Inflammatory macrophage treated with lipopolysaccharide for 4 hours (primary cell): Measurements from ENCODE around the gene MGP.

Source experiments
- DNase-seq: peaks from one replicate; pipeline ENCODE4 v3.0.0-alpha.2; 2020

Gene MGP

DNA sequence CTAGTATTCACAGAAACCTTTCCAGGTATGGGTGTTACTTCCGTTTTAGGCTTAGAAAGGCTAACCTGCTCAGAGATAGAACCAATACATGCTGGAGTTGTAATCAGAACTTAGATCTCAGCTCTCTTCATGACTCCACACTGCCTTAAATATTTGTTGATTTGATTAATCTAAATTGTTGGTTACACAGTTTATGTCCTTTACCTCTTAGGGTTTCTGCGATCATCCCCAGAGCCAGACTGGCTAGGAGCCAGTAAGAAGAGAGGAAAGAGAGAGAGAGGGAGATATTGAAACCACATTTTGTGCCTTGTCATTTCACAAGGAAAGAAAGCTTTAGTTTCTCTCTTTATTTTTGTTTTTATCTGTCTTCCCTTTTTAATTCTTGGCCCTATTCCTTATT lies 16.8 kb upstream of the MGP start:
- no peak for DNase-seq

- DNase-seq: no peak
Observed at GRCh38 chr12:14901228-14901562, 15.5 kb upstream of the MGP start.

- DNase-seq: no peak
Observed at GRCh38 chr12:14900521-14901227, 15.0 kb upstream of the MGP start.

DNA sequence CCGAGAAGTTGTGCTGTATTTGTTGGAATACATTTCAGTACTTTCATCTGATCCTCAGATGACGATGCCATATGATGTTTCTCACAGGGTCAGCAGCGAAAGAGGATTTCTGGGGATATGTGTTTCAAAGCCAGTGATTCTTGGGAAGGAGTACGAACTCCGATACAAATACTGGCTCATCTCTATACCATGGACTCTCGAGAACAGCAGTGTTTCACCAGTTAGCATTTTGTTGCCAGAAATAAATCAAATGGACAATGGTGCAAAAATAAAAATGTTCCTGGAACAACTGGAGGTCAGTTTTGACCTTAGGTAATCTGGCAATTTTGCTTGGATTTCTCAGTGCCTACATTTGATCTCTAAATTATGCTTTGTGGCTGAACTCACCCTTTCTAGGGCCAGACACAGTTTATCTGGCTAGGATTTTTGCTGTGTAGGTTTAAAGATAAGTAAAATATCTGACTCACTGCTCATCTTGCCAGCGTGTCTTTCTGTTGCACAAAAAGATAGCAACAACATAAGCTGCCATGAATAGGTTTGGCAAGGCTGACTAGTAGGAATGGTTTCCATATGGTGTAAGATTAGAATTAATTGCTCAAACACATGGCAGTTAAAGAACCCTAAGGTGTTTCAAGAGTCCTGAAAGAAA lies 11.0 kb upstream of the MGP start:
- no peak for DNase-seq

DNA sequence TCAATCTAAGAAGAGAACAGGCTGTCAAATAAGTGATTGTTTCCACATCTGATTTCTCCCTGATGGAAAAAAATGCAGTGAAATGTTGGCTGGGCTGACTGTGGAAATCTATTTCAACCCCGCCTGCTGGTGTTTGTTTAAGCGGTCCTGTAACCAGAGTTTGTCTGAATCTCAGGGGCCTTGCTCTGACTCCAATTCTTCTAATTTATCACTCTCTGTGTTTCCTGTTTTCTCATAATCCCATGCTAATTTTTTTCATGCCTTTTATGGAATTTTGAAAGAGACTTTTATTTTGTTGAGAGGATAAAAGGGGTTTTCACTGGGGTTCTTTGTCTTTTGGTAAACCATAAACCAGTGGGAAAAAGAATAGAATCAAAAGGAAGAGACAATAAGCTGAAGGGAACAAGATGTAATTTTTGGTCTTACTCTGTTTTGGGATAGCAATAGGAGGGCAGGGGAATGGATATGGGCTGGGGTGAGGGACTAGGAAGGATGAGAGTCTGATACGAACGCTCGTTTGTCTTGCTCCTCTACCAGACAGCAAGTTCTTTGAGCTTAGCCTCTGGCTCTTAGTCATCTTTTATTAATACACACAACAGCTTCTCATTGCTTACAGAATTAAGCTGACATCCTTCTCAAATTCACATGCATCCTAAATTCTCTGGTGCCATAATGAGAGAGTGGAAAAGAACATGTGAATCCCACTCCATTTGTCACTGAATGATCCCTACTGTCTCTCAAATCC lies 8.0 kb upstream of the MGP start:
- DNase-seq: no peak

- no peak for DNase-seq
Observed at GRCh38 chr12:14892726-14893505, 7.3 kb upstream of the MGP start.

DNA sequence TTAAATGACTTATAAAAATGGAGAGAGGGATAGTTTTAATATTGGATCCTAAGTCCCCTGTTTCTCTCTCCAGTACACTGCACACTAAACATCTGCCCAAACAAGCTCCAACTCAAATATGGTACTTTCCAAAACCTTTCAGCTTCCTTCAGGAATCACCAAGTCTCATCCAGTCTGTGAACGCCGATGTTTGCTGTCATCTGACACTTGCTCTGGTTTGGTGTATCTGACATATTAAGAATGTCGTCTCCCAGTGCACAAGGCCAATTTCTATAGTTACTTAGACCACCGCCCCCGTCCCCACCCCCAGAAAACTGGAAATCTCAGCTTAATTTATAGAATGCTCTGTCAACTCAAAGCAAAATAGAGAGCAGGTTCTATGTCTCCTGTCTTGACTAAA lies 5.0 kb upstream of the MGP start:
- DNase-seq: no peak

- no peak for DNase-seq
Observed at GRCh38 chr12:14886271-14886670, 617 bp upstream of the MGP start.

- peak; percentile 66 for DNase-seq
Observed at GRCh38 chr12:14884458-14884878, 1.2 kb downstream of the MGP start.

- DNase-seq: no peak
Observed at GRCh38 chr12:14883686-14884085, 2.0 kb downstream of the MGP start.

- DNase-seq: no peak
Observed at GRCh38 chr12:14880890-14881453, 4.7 kb downstream of the MGP start.

DNA sequence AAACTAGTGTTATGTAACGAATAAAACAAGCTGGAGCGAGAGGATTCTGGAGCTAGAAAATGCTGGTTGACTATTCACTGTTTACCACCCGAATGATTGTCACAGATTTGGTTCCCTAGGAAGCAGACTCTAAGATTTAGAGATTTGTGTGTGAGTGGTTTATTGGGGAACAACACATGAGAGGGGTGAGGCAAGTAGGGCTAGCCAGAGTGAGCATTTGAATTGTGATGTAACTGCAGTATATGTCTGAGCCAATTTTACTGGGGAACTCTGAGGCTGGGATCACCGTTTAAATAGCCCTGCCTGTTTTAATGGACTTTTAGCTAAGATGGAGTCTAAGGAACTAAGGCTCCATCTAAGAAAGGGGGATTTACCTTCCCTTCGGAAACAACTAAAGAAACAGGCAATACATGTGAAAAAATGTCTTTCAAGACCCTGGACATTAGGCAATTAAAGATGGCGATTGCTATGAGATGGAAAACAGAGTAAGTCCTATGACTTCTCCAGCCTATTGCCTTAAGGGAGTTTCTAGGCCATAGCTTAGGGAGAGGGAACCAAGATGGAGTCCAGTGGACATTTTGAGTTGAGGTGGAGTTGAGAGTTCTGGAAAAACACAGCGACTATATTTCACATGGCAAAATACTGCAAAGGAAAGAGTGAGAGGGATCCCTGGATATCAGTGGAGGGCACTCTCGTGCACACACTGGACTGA lies 6.3 kb downstream of the MGP start:
- no peak for DNase-seq

DNA sequence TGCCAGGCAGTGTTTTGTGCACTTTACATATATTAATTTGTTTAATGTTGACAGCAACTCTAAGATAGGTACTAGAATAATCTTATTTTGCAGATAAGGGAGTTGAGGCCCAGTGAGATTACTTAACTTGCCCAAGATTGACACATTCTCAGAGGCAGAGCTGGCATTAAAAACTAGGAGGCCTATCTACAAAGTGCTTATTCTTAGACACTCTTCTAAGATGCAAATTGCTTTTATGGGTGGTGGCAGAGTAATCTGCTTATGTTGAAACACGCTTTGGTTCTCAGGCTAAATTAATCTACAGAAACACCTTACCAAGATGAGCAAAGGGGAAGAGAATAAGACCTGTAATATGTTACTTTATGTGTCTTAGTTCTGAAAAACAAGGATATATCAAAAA lies 7.2 kb downstream of the MGP start:
- no peak for DNase-seq

GRCh38 chr12:14876833-14877232 lies 8.8 kb downstream of the MGP start:
- no peak for DNase-seq

DNA sequence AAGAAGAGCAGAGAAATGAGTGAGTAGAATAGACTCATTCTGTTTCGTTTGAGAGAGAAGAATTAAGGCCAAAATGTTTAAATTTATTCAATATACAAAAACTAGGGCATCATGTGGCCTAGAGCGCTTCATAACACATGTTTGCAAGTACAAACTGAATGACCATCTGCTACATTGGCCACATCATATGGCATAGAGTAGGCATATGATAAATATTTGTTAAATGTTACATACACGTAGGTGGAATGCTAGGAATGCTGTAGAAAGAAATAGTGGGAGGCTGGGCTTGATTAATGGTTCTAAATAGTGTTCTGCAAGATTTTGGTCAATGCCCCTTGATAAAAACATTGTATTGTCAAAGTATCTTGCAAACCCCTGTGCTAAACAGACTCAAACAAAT lies 10.8 kb downstream of the MGP start:
- no peak for DNase-seq

DNA sequence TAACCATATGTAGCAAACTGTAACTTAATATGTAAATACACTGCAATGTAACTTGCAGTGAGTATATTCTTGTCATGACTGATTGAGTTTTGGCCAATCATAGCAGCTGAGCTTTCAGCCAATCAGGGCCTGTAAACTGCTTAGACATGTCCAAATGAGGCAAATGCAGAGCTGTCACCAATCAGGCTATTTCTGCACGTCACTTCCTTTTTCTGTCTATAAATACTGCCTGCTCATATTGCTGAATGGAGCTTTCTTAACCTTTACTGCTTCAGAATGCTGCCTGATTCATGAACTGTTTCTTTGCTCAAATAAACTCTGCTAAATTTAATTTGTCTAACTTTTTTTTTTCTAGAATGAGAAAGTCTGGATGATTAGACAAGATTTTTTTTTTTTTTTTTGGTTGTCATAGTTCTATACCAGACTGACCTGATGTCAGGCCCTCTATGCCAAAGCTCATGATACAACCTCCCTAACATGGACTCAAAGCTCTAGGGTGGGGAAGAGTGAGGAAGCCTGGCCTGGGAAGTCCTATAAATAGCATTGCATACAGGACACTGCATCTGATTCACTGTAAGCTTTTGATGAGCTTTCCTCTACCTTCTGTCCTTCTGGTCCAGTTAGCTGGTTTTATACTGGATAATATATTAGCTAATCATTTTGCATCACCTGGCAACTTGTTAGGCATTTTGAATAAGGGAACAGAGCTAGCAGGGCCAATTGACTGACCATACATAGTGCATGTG lies 12.0 kb downstream of the MGP start:
- peak; percentile 9 for DNase-seq

GRCh38 chr12:14871886-14872285 lies 13.8 kb downstream of the MGP start:
- no peak for DNase-seq

GRCh38 chr12:14871247-14871646 lies 14.4 kb downstream of the MGP start:
- no peak for DNase-seq

DNA sequence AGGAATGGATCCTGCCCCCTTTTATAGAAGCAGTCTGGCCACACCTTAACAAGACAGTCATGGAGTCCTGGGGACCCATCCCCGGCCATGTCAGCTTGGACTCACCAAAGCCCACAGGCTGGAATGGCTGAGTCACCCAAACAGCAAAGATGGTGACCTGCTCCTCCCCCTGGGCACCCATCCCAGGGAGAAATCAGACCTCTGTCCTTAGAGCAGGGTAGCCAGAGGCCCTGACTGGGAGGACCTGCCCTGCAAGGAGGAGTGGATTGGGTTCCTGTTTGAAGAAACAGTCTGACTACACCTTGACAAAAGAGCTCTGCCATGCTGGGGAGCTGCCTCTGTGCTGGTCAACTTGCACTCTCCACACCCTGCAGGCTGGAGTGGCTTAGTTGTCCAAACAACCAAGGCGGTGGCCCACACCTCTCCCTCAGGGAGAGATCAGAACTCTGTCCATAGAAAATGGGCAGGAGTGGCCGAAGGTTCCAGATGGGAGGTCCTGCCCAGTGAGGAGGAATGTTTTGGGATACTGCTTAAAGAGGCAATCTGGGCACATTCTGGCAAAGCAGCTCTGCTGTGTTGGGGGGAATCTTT lies 16.6 kb downstream of the MGP start:
- no peak for DNase-seq

DNA sequence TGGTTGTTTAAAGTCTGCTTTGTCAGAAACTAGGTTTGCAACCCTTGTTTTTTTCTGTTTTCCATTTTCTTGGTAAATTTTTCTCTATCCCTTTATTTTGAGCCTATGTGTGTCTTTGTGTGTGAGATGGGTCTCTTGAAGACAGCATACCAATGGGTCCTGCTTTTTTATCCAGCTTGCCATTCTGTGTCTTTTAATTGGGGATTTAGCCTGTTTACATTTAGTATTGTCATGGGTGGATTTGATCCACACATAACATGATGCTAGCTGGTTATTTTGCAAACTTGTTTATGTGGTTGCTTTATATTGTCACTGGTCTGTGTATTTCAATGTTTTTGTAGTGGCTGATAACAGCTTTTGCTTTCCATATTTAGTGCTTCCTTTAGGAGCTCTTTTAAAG lies 25.2 kb downstream of the MGP start:
- no peak for DNase-seq

DNA sequence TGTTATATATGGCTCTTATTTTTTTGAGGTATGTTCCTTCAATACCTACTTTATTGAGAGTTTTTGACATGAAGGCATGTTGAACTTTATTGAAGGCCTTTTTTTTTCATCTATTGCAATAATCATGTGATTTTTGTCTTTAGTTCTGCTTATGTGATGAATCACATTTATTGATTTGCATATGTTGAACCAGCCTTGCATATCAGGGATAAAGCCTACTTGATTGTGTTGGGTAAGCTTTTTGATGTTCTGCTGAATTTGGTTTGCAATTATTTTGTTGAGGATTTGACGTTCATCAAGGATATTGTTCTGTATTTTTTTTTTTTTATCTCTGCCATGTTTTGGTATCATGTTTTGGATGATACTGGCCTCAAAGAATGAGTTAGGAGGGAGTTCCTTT lies 27.1 kb downstream of the MGP start:
- no peak for DNase-seq
